Endothelial cell of umbilical vein (primary cell): ENCODE results near the gene MEGF11.

ENCODE experiments used
- CTCF ChIP-seq, 2 donors: IDR thresholded peaks; 1 replicate in 1 of 2; 2 replicates in 1 of 2; pipeline ENCODE4 v1.5.1; 2011; ENCODE audit warnings: low read length in 2 of 2, mild to moderate bottlenecking in 2 of 2, moderate library complexity in 2 of 2, control low read depth in 1 of 2, inconsistent platforms in 1 of 2, low read depth in 1 of 2; ENCODE audit not compliant: insufficient read depth in 1 of 2; ENCODE audit errors: extremely low read depth in 1 of 2
- EZH2 ChIP-seq: IDR thresholded peaks from 2 replicates; pipeline ENCODE4 v1.6.1; 2012; ENCODE audit warnings: borderline replicate concordance, low read depth, mild to moderate bottlenecking, moderate library complexity, low read length, inconsistent platforms; ENCODE audit not compliant: severe bottlenecking
- FOS ChIP-seq: IDR thresholded peaks from 2 replicates; pipeline ENCODE4 v1.6.1; 2011; ENCODE audit warnings: mild to moderate bottlenecking, low read length, moderate library complexity, borderline replicate concordance; ENCODE audit not compliant: insufficient read depth
- GATA2 ChIP-seq: IDR thresholded peaks from 2 replicates; pipeline ENCODE4 v1.7.0; 2011; ENCODE audit warnings: low read depth, mild to moderate bottlenecking, moderate library complexity, mixed read lengths, low read length; ENCODE audit not compliant: insufficient read length, insufficient read depth
- JUN ChIP-seq: IDR thresholded peaks from 2 replicates; pipeline ENCODE4 v1.6.1; 2011; ENCODE audit warnings: borderline replicate concordance, low read depth; ENCODE audit not compliant: insufficient read length, insufficient read depth
- MAX ChIP-seq: IDR thresholded peaks from 2 replicates; pipeline ENCODE4 v1.6.1; 2011; ENCODE audit not compliant: insufficient read depth, insufficient read length
- POLR2A ChIP-seq: IDR thresholded peaks from 2 replicates; pipeline ENCODE4 v1.6.1; 2012; ENCODE audit warnings: low read depth, mild to moderate bottlenecking, control low read depth, low read length
- POLR2AphosphoS5 ChIP-seq: IDR thresholded peaks from 2 replicates; pipeline ENCODE4 v1.6.1; 2012; ENCODE audit warnings: low read depth, mild to moderate bottlenecking, control low read depth, low read length, moderate library complexity; ENCODE audit not compliant: insufficient read depth

DNA sequence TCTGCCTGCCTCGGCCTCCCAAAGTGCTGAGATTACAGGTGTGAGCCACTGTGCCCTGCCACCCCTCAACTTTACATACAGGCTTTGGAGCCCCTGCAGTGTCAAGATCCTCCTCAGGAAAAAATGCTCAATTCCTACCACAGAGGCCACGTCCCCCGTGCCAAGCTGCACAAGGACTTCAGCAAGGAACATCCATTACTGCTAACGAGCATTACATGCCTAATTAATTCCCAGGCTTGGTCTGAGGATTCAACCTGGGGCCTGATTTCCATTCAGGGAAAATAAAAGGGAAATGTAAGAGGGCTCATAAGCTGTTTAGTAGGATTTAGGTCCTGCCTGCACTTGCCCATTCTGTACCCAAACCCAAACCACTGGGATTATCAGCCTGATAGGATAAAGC lies 222.9 kb downstream of the MEGF11 start:
- TF ChIP-seq MAX (no peak), CTCF (IDR thresholded peaks at IDR 0.05; ENCODE audit: extremely low read depth in 1 of 2, insufficient read depth in 1 of 2, low read depth in 1 of 2, low read length in 2 of 2) (no peak), POLR2A (no peak), GATA2 (no peak), EZH2 (no peak), FOS (no peak), POLR2AphosphoS5 (no peak), JUN (no peak)
